ENCODE data around the gene BIRC2.

The BIRC2 gene

GRCh38 chr11:102375720-102376399, 28.8 kb downstream of the BIRC2 start:
- Histone ChIP-seq H3K9me2 (ENCODE audit: low read depth, low read length) (no peaks in the 10 kb centered on the region), H2AFZ (ENCODE audit: low read length) (no peak overlapping the region), H3F3A (ENCODE audit: insufficient read depth, low read length) (peaks cover 4% of the 10 kb centered on the region; the same call in 1 of the 2 replicates), H3K27ac (ENCODE audit: low read depth, low read length, poor library complexity, severe bottlenecking) (no peak overlapping the region), H3K27me3 (ENCODE audit: insufficient read depth, low read length) (no peaks in the 10 kb centered on the region), H3K79me2 (ENCODE audit: insufficient read depth, low read length) (no peaks in the 10 kb centered on the region), H3K4me3 (ENCODE audit: low read depth, low read length, poor library complexity, severe bottlenecking) (no peak overlapping the region), H3K9me3 (ENCODE audit: low read length) (no peaks in the 10 kb centered on the region), H4K20me1 (ENCODE audit: insufficient read depth, low read length) (no peaks in the 10 kb centered on the region), H3K9ac (ENCODE audit: low read length) (no peak overlapping the region), H3K4me2 (ENCODE audit: low read length) (no peak overlapping the region), H3K4me1 (ENCODE audit: insufficient read depth, low read length, severe bottlenecking) (no peaks in the 10 kb centered on the region), H3K36me3 (ENCODE audit: insufficient read depth, low read length) (peaks cover 58% of the 10 kb centered on the region)
- TF ChIP-seq EZH2 (IDR thresholded peaks at IDR 0.05; ENCODE audit: borderline replicate concordance, low read length) (no peak), CTCF (IDR thresholded peaks at IDR 0.05; ENCODE audit: low read length) (no peak)

- H3K79me2 ChIP-seq (ENCODE audit: insufficient read depth, low read length) = no peaks in the 10 kb centered on the region
- TF ChIP-seq EZH2 (IDR thresholded peaks at IDR 0.05; ENCODE audit: borderline replicate concordance, low read length) = no peak
- TF ChIP-seq CTCF (IDR thresholded peaks at IDR 0.05; ENCODE audit: low read length) = no peak
- no peaks in the 10 kb centered on the region for H4K20me1 ChIP-seq (ENCODE audit: insufficient read depth, low read length)
- H3K4me3 ChIP-seq (ENCODE audit: low read depth, low read length, poor library complexity, severe bottlenecking) = no peak overlapping the region
- no peak overlapping the region for H3K9ac ChIP-seq (ENCODE audit: low read length)
- peaks cover 61% of the 10 kb centered on the region for H3K36me3 ChIP-seq (ENCODE audit: insufficient read depth, low read length)
- H3K9me3 ChIP-seq (ENCODE audit: low read length) = no peaks in the 10 kb centered on the region
- no peak overlapping the region for H2AFZ ChIP-seq (ENCODE audit: low read length)
- H3K27me3 ChIP-seq (ENCODE audit: insufficient read depth, low read length) = no peaks in the 10 kb centered on the region
- no peak overlapping the region for H3K27ac ChIP-seq (ENCODE audit: low read depth, low read length, poor library complexity, severe bottlenecking)
- no peak overlapping the region for H3K4me2 ChIP-seq (ENCODE audit: low read length)
- H3K9me2 ChIP-seq (ENCODE audit: low read depth, low read length) = no peaks in the 10 kb centered on the region
- H3K4me1 ChIP-seq (ENCODE audit: insufficient read depth, low read length, severe bottlenecking) = no peaks in the 10 kb centered on the region
- H3F3A ChIP-seq (ENCODE audit: insufficient read depth, low read length) = peaks cover 4% of the 10 kb centered on the region; the same call in 1 of the 2 replicates
Measured at GRCh38 chr11:102377891-102378290, 30.9 kb downstream of the BIRC2 start.

- no peaks in the 10 kb centered on the region for H3K4me1 ChIP-seq (ENCODE audit: insufficient read depth, low read length, severe bottlenecking)
- no peaks in the 10 kb centered on the region for H3K9me3 ChIP-seq (ENCODE audit: low read length)
- no peaks in the 10 kb centered on the region for H4K20me1 ChIP-seq (ENCODE audit: insufficient read depth, low read length)
- no peak overlapping the region for H3K27ac ChIP-seq (ENCODE audit: low read depth, low read length, poor library complexity, severe bottlenecking)
- TF ChIP-seq EZH2 (IDR thresholded peaks at IDR 0.05; ENCODE audit: borderline replicate concordance, low read length) (no peak), CTCF (IDR thresholded peaks at IDR 0.05; ENCODE audit: low read length) (no peak)
- H3K79me2 ChIP-seq (ENCODE audit: insufficient read depth, low read length) = no peaks in the 10 kb centered on the region
- no peak overlapping the region for H3K4me2 ChIP-seq (ENCODE audit: low read length)
- H3K36me3 ChIP-seq (ENCODE audit: insufficient read depth, low read length) = peaks cover 61% of the 10 kb centered on the region
- no peak overlapping the region for H3K4me3 ChIP-seq (ENCODE audit: low read depth, low read length, poor library complexity, severe bottlenecking)
- no peaks in the 10 kb centered on the region for H3K27me3 ChIP-seq (ENCODE audit: insufficient read depth, low read length)
- peaks cover 4% of the 10 kb centered on the region; the same call in 1 of the 2 replicates for H3F3A ChIP-seq (ENCODE audit: insufficient read depth, low read length)
- H2AFZ ChIP-seq (ENCODE audit: low read length) = no peak overlapping the region
- no peaks in the 10 kb centered on the region for H3K9me2 ChIP-seq (ENCODE audit: low read depth, low read length)
- no peak overlapping the region for H3K9ac ChIP-seq (ENCODE audit: low read length)
Measured at GRCh38 chr11:102378818-102379217, 31.8 kb downstream of the BIRC2 start.

Data from OCI-LY1 (cell line).